Tibial artery (tissue), 4 donors: Measurements from ENCODE around the gene CARD6.
"Not testable (repeated sequence)": the region's sequence is repeated elsewhere in the genome, so short reads cannot be mapped to it uniquely, and the experiment has no call there.

Source experiments
- DNase-seq, 2 donors: peaks; one replicate each; pipeline ENCODE4 v3.0.0-alpha.2; 2019
- H3K27ac ChIP-seq, 2 donors: fragments of 200-600 bp; sonication (generic) in 1 of 2; 1 replicate in 1 of 2; 2 replicates in 1 of 2; pipeline ENCODE4 v1.5.1; 2018 to 2019; ENCODE audit warnings: mild to moderate bottlenecking in 1 of 2
- H3K27me3 ChIP-seq, 2 donors: fragments of 200-600 bp; sonication (generic) in 1 of 2; one replicate each; pipeline versions ENCODE4 v1.5.1 to v1.6.0; 2016 to 2019
- H3K36me3 ChIP-seq, 3 donors: fragments of 200-600 bp; sonication (generic) in 2 of 3; one replicate each; pipeline ENCODE4 v1.5.1; 2016 to 2019; ENCODE audit warnings: mild to moderate bottlenecking in 2 of 3
- H3K4me1 ChIP-seq, 4 donors: fragments of 200-600 bp; sonication (generic) in 2 of 4; 1 replicate in 3 of 4; 2 replicates in 1 of 4; pipeline ENCODE4 v1.5.1; 2016 to 2019
- H3K4me3 ChIP-seq, 2 donors: fragments of 200-600 bp; sonication (generic) in 1 of 2; 1 replicate in 1 of 2; 2 replicates in 1 of 2; pipeline ENCODE4 v1.5.1; 2018 to 2019; ENCODE audit warnings: mild to moderate bottlenecking in 2 of 2
- H3K9me3 ChIP-seq, 3 donors: fragments of 200-600 bp; sonication (generic) in 1 of 3; one replicate each; pipeline ENCODE4 v1.5.1; 2016 to 2019
- CTCF ChIP-seq, 2 experiments: fragments of 200-600 bp in 1 of 2; fragments of 450-650 bp in 1 of 2; IDR thresholded peaks; one replicate each; pipeline ENCODE4 v1.5.1; 2017 to 2019; ENCODE audit warnings: antibody characterized with exemption in 2 of 2, mild to moderate bottlenecking in 1 of 2, moderate library complexity in 1 of 2
- intact Hi-C: fragments of 100-400 bp; cut with DNase I; formaldehyde crosslinking; loops from one replicate; pipeline ENCODE4 v1.15.0; 2023; ENCODE audit warnings: low total_unique reads

Gene CARD6

GRCh38 chr5:40853632-40854192 lies 12.5 kb downstream of the CARD6 start:
- no peak overlapping the region for H3K27ac ChIP-seq
- no peaks in the 10 kb centered on the region for H3K27me3 ChIP-seq
- no peak for TF ChIP-seq CTCF (IDR thresholded peaks at IDR 0.05)
- no peak overlapping the region for H3K4me3 ChIP-seq
- no peak for DNase-seq
- H3K4me1 ChIP-seq = no peaks in the 10 kb centered on the region
- intact Hi-C loops = no loop called here
- no peaks in the 10 kb centered on the region for H3K9me3 ChIP-seq
- peaks cover 0 to 27% (median 0%) of the 10 kb centered on the region in 3 donors for H3K36me3 ChIP-seq

- Histone ChIP-seq H3K4me1 (no peaks in the 10 kb centered on the region), H3K27me3 (no peaks in the 10 kb centered on the region), H3K9me3 (peaks cover 0 to 2% (median 0%) of the 10 kb centered on the region in 3 donors), H3K36me3 (no peaks in the 10 kb centered on the region), H3K4me3 (no peak overlapping the region), H3K27ac (no peak overlapping the region)
- intact Hi-C loops = no loop called here
- no peak for DNase-seq
- no peak for TF ChIP-seq CTCF (IDR thresholded peaks at IDR 0.05)
Measured at GRCh38 chr5:40860711-40861110, 19.5 kb downstream of the CARD6 start.

- H3K27me3 ChIP-seq, H3K36me3 ChIP-seq, H3K4me3 ChIP-seq, H3K4me1 ChIP-seq, intact Hi-C loops, H3K27ac ChIP-seq, DNase-seq, H3K9me3 ChIP-seq: not testable (repeated sequence)
Measured at GRCh38 chr5:40865004-40865403, 23.8 kb downstream of the CARD6 start.

- H3K36me3 ChIP-seq = no peaks in the 10 kb centered on the region
- no peak for DNase-seq
- intact Hi-C loops = no loop called here
- no peak overlapping the region for H3K4me3 ChIP-seq
- H3K9me3 ChIP-seq = peaks cover 0 to 2% (median 0%) of the 10 kb centered on the region in 3 donors
- no peaks in the 10 kb centered on the region for H3K27me3 ChIP-seq
- H3K27ac ChIP-seq = no peak overlapping the region
- H3K4me1 ChIP-seq = no peaks in the 10 kb centered on the region
- no peak for TF ChIP-seq CTCF (IDR thresholded peaks at IDR 0.05)
Measured at GRCh38 chr5:40866844-40867243, 25.7 kb downstream of the CARD6 start.

- H3K4me1 ChIP-seq = no peaks in the 10 kb centered on the region
- intact Hi-C loops = no loop called here
- H3K27me3 ChIP-seq = no peaks in the 10 kb centered on the region
- H3K9me3 ChIP-seq = no peaks in the 10 kb centered on the region
- TF ChIP-seq CTCF (IDR thresholded peaks at IDR 0.05) = no peak
- no peak overlapping the region for H3K4me3 ChIP-seq
- no peaks in the 10 kb centered on the region for H3K36me3 ChIP-seq
- no peak overlapping the region for H3K27ac ChIP-seq
- DNase-seq = no peak
Measured at GRCh38 chr5:40869384-40869783, 28.2 kb downstream of the CARD6 start.

GRCh38 chr5:40871177-40871576 lies 30.0 kb downstream of the CARD6 start:
- Histone ChIP-seq H3K36me3 (no peaks in the 10 kb centered on the region), H3K27me3 (no peaks in the 10 kb centered on the region), H3K27ac (no peak overlapping the region), H3K4me3 (no peak overlapping the region), H3K4me1 (no peaks in the 10 kb centered on the region), H3K9me3 (no peaks in the 10 kb centered on the region)
- intact Hi-C loops = no loop called here
- no peak for TF ChIP-seq CTCF (IDR thresholded peaks at IDR 0.05)
- DNase-seq = no peak

- H3K27me3 ChIP-seq, H3K27ac ChIP-seq, H3K36me3 ChIP-seq, DNase-seq, H3K9me3 ChIP-seq, H3K4me1 ChIP-seq, intact Hi-C loops, H3K4me3 ChIP-seq: not testable (repeated sequence)
Measured at GRCh38 chr5:40872253-40872652, 31.1 kb downstream of the CARD6 start.
